Left colon (tissue), 2 donors: ENCODE results near the gene SPINK8. TPM values are rescaled to one million over a fixed set of nuclear protein-coding genes. Genes with fewer than 3 reads are reported as not detected.
A peak's percentile ranks its signal among the peaks of the same experiment; 100 is the strongest.
"Not testable (repeated sequence)": the region's sequence is repeated elsewhere in the genome, so short reads cannot be mapped to it uniquely, and the experiment has no call there.

ENCODE experiments used
- ATAC-seq: fragments of 200-7000 bp; cut with Tn5 transposase; one replicate; pipeline ENCODE4 v1.9.1; 2020; ENCODE audit warnings: mild to moderate bottlenecking, moderate library complexity
- DNase-seq, 2 donors: peaks; one replicate each; pipeline ENCODE4 v3.0.0-alpha.2; 2020
- intact Hi-C, 2 donors: fragments of 100-400 bp; cut with DNase I in 1 of 2; cut with micrococcal nuclease in 1 of 2; formaldehyde crosslinking; loops; one replicate each; pipeline versions ENCODE4 v1.11.2 to v1.14.0; 2022; cut with DNase I, micrococcal nuclease
- total RNA-seq, 2 donors: library from RNA; stranded (reverse); fragmentation: NEBNext Ultra II Directional; extraction: Animal tissue kit (Norgen Biotek cat#: 25700); gene quantifications; one replicate each; pipeline ENCODE4 v1.2.1, GENCODE V29; 2021
- donor health status: DM: no; HTN: no; CAD: no.
- donor health status: DM: yes; HTN: yes; CAD: no.

The SPINK8 gene
- total RNA-seq, 2 donors from 2014 or later, result not detected

- DNase-seq, result peak in 1 of 2 donors; percentile 7
- intact Hi-C loops, ATAC-seq: not testable (repeated sequence)
Measured at GRCh38 chr3:48335286-48335685, 1.8 kb upstream of the SPINK8 start.

GRCh38 chr3:48334605-48335004 is 1.1 kb upstream of the SPINK8 start:
- DNase-seq (no peak), ATAC-seq (no peak)
- intact Hi-C loops, result no loop called here

- ATAC-seq, intact Hi-C loops, DNase-seq: not testable (repeated sequence)
Measured at GRCh38 chr3:48331706-48332435, 1.6 kb downstream of the SPINK8 start.

GRCh38 chr3:48320996-48321395 is 12.5 kb downstream of the SPINK8 start:
- ATAC-seq (no peak), DNase-seq (no peak)
- intact Hi-C loops, result no loop called here

GRCh38 chr3:48318713-48319468 is 14.6 kb downstream of the SPINK8 start:
- DNase-seq (no peak), ATAC-seq (no peak)
- intact Hi-C loops, result no loop called here

GRCh38 chr3:48314542-48314941 is 18.9 kb downstream of the SPINK8 start:
- ATAC-seq, result no peak
- intact Hi-C loops, result no loop called here
- no peak for DNase-seq

- DNase-seq, result no peak
- intact Hi-C loops, result no loop called here
- ATAC-seq, result no peak
Measured at GRCh38 chr3:48306860-48307530, 26.5 kb downstream of the SPINK8 start.

GRCh38 chr3:48306290-48306689 is 27.2 kb downstream of the SPINK8 start:
- no peak for ATAC-seq
- intact Hi-C loops, result no loop called here

GRCh38 chr3:48305396-48305795 is 28.1 kb downstream of the SPINK8 start:
- intact Hi-C loops, result no loop called here
- no peak for DNase-seq
- ATAC-seq, result no peak

More at GRCh38 chr3:48306290-48306689, 27.2 kb downstream of the SPINK8 start:
- no peak for DNase-seq

- intact Hi-C loops, result no loop called here
- ATAC-seq (no peak), DNase-seq (no peak)
Measured at GRCh38 chr3:48303021-48303420, 30.4 kb downstream of the SPINK8 start.

GRCh38 chr3:48301800-48302166 is 31.7 kb downstream of the SPINK8 start:
- ATAC-seq (peak; percentile 62), DNase-seq (peak; percentile 58 to 71)
- intact Hi-C loops, result no loop called here

GRCh38 chr3:48301020-48301799 is 32.3 kb downstream of the SPINK8 start, which contains the start of gene NME6:
NME6 (minus strand) TSS chr3:48301367.
- intact Hi-C loops, result no loop called here
- ATAC-seq, result peak; percentile 97
- peak; percentile 92 to 96 for DNase-seq

GRCh38 chr3:48299746-48300712 is 33.4 kb downstream of the SPINK8 start:
- intact Hi-C loops, result no loop called here
- ATAC-seq (no peak), DNase-seq (no peak)

- DNase-seq (no peak), ATAC-seq (no peak)
- intact Hi-C loops, result no loop called here
Measured at GRCh38 chr3:48297111-48297810, 36.2 kb downstream of the SPINK8 start.

GRCh38 chr3:48296699-48297098 is 36.8 kb downstream of the SPINK8 start:
- DNase-seq (no peak), ATAC-seq (no peak)
- intact Hi-C loops, result no loop called here

- intact Hi-C loops, result no loop called here
Measured at GRCh38 chr3:48294611-48295263, 38.7 kb downstream of the SPINK8 start.

GRCh38 chr3:48289659-48290058 is 43.8 kb downstream of the SPINK8 start:
- DNase-seq (no peak), ATAC-seq (no peak)
- intact Hi-C loops, result no loop called here

More at GRCh38 chr3:48294611-48295263, 38.7 kb downstream of the SPINK8 start:
- DNase-seq (no peak), ATAC-seq (no peak)
